ENCODE results near the gene MED29.

GRCh38 chr19:39426170-39426569, 35.0 kb downstream of the MED29 start:
- TF ChIP-seq, protein P1, sequence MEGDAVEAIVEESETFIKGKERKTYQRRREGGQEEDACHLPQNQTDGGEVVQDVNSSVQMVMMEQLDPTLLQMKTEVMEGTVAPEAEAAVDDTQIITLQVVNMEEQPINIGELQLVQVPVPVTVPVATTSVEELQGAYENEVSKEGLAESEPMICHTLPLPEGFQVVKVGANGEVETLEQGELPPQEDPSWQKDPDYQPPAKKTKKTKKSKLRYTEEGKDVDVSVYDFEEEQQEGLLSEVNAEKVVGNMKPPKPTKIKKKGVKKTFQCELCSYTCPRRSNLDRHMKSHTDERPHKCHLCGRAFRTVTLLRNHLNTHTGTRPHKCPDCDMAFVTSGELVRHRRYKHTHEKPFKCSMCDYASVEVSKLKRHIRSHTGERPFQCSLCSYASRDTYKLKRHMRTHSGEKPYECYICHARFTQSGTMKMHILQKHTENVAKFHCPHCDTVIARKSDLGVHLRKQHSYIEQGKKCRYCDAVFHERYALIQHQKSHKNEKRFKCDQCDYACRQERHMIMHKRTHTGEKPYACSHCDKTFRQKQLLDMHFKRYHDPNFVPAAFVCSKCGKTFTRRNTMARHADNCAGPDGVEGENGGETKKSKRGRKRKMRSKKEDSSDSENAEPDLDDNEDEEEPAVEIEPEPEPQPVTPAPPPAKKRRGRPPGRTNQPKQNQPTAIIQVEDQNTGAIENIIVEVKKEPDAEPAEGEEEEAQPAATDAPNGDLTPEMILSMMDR (conservative IDR thresholded peaks at IDR 0.05; ENCODE audit: low read length): no peak
- TF ChIP-seq EZH2phosphoT487 (IDR thresholded peaks at IDR 0.05; ENCODE audit: borderline replicate concordance, low read depth, low read length): no peak
